Esophagus muscularis mucosa (tissue), 4 donors: ENCODE results near the gene DLGAP4.

Experiments
- CTCF ChIP-seq, 3 experiments: fragments of 200-600 bp in 2 of 3; fragments of 450-650 bp in 1 of 3; sonication (generic) in 2 of 3; IDR thresholded peaks; one replicate each; pipeline ENCODE4 v1.5.1; 2017 to 2019; ENCODE audit warnings: antibody characterized with exemption in 3 of 3, mild to moderate bottlenecking in 2 of 3, moderate library complexity in 1 of 3
- EP300 ChIP-seq: sonication (generic); formaldehyde crosslinking; IDR thresholded peaks from one replicate; pipeline ENCODE4 v1.6.1; 2017; ENCODE audit warnings: antibody characterized with exemption
- POLR2A ChIP-seq: fragments of 450-650 bp; IDR thresholded peaks from one replicate; pipeline ENCODE4 v1.6.1; 2017; ENCODE audit warnings: antibody characterized with exemption, moderate library complexity, mild to moderate bottlenecking, low read depth
- POLR2AphosphoS5 ChIP-seq, 2 donors: sonication (generic); formaldehyde crosslinking; IDR thresholded peaks; one replicate each; pipeline ENCODE4 v1.6.1; 2017; ENCODE audit warnings: antibody characterized with exemption in 2 of 2

DNA sequence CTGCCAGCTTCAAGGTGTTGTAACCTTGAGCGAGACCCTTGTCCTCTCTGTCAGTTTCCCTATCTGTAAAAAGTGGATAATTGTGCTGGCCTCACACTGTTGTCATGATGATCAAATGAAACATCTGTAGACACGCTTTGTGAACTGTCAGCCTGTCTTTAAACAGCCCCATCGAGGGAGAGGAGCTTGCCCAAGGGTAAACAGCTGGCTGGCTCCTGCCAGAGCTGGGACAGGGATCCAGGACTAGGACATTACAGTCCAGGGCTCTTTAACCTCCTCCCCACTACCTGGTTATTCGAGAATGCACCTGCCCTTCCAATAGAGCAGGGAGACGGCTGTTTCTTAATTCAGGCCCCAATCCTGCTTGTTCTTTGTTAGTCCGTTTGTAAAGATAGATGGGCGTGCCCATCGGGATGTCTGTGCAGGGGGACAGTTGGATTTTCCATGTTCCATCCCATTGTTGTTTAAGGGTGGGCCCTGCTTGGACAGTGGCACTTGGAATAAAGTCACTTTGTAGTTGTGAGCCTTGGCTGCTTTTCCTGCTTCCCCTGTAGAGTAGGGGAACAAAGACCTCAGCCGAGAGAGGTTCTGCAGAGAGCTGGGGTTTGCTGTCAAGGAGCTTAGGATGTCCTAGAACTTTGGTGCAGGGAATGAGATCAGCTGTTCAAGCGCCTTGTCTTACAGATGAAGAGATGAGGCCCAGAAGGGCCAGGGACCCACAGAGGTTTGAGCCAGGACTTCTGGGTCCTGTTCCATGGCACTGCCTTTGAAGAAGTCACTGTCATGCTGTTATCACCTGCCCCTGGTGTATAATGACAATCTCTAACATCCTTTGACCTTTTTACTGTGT lies 157.3 kb downstream of the DLGAP4 start:
- no peak for TF ChIP-seq CTCF (IDR thresholded peaks at IDR 0.05)
- no peak for TF ChIP-seq POLR2AphosphoS5 (IDR thresholded peaks at IDR 0.05)
- no peak for TF ChIP-seq POLR2A
- TF ChIP-seq EP300, result no peak
